Mammary epithelial cell (primary cell): ENCODE data around the gene TMPRSS3.

Experiments used
- EZH2 ChIP-seq: IDR thresholded peaks from 2 replicates; pipeline ENCODE4 v1.6.1; 2012; ENCODE audit warnings: low read length, inconsistent platforms, borderline replicate concordance
- TF ChIP-seq, protein P1 (sequence below), 2 donors: IDR thresholded peaks in 1 of 2; conservative IDR thresholded peaks in 1 of 2; 2 replicates each; pipeline ENCODE4 v1.5.1; 2011 to 2012; ENCODE audit warnings: inconsistent platforms in 2 of 2, low read length in 2 of 2, mild to moderate bottlenecking in 2 of 2, control low read depth in 1 of 2, low read depth in 1 of 2; ENCODE audit not compliant: insufficient read depth in 1 of 2; ENCODE audit errors: extremely low read depth in 1 of 2

DNA sequence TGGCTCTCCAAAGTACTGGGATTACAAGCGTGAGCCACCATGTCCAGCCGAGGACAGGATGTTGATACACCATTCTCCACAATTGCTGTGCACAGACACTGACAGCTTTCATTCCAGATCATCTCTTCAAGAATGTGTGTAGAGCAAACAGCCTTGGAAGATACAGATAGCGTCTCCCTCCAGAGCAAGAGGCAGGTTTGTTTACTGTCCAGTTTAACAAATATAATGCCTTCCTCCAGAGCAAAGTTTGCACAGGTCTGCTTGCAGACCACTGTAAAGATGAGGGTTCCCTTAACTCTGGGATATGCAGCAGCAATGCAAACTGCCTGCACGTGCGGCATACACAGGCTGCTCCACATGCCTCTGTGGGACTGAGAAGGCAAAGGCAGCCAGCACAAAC lies 4.6 kb downstream of the TMPRSS3 start:
- no peak for TF ChIP-seq EZH2
- TF ChIP-seq, protein P1, sequence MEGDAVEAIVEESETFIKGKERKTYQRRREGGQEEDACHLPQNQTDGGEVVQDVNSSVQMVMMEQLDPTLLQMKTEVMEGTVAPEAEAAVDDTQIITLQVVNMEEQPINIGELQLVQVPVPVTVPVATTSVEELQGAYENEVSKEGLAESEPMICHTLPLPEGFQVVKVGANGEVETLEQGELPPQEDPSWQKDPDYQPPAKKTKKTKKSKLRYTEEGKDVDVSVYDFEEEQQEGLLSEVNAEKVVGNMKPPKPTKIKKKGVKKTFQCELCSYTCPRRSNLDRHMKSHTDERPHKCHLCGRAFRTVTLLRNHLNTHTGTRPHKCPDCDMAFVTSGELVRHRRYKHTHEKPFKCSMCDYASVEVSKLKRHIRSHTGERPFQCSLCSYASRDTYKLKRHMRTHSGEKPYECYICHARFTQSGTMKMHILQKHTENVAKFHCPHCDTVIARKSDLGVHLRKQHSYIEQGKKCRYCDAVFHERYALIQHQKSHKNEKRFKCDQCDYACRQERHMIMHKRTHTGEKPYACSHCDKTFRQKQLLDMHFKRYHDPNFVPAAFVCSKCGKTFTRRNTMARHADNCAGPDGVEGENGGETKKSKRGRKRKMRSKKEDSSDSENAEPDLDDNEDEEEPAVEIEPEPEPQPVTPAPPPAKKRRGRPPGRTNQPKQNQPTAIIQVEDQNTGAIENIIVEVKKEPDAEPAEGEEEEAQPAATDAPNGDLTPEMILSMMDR (conservative IDR thresholded peaks at IDR 0.05 in 1 of 2, IDR thresholded peaks at IDR 0.05 in 1 of 2; ENCODE audit: extremely low read depth in 1 of 2, insufficient read depth in 1 of 2, low read depth in 1 of 2, low read length in 2 of 2) = no peak
